ENCODE measurements around the gene GCNT2.
"Not testable (repeated sequence)": the region's sequence is repeated elsewhere in the genome, so short reads cannot be mapped to it uniquely, and the experiment has no call there.

GCNT2 gene

DNA sequence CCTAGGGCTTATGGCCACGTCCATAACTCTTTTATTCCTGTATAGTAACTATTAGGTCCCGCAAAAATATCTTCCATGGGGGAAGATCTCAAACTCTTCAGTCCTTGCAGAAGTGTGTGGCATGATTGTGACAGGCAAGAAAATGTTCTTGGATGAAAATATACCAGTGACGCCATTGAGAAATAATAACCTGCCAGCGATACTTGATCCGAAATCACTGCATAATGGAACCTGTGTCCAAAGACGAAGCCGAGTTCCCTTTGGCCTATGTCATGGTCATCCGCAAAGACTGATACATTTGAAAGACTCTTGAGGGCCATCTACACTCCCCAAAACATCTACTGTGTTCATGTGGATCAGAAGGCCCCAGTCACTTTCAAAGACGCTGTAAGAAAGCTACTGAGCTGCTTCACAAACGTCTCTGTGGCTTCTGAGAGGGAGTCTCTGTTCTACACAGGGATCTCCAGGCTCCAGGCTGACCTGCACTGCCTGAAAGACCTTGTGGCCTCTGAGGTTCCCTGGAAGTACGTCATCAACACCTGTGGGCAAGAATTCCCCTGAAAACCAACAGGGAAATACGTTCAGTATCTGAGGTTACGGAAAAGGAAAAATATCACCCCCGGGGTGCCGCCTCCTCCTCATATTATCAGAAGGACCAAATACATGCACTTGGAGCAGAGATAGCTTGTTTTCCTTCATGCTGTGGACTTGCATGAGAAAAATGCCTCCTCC lies 6.9 kb upstream of the GCNT2 start:
- no peak for DNase-seq

DNA sequence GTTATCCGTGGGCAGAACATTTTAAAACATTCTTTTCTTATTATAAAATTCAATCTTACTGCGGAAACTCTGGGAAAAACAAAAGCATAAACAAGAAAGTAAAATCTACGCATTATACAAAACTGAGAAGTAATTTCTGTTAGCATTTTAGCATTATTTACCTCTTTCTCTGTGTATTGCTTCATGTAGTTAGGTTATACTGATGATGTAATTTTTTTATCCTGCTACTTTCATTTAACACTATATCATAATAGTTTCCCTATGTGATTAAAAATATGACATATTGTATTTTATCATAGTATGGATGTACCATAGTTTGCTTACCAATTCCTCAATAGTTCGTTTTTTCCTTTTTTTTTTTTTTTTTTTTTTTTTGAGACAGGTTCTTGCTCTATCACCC lies 4.2 kb upstream of the GCNT2 start:
- DNase-seq: no peak

DNA sequence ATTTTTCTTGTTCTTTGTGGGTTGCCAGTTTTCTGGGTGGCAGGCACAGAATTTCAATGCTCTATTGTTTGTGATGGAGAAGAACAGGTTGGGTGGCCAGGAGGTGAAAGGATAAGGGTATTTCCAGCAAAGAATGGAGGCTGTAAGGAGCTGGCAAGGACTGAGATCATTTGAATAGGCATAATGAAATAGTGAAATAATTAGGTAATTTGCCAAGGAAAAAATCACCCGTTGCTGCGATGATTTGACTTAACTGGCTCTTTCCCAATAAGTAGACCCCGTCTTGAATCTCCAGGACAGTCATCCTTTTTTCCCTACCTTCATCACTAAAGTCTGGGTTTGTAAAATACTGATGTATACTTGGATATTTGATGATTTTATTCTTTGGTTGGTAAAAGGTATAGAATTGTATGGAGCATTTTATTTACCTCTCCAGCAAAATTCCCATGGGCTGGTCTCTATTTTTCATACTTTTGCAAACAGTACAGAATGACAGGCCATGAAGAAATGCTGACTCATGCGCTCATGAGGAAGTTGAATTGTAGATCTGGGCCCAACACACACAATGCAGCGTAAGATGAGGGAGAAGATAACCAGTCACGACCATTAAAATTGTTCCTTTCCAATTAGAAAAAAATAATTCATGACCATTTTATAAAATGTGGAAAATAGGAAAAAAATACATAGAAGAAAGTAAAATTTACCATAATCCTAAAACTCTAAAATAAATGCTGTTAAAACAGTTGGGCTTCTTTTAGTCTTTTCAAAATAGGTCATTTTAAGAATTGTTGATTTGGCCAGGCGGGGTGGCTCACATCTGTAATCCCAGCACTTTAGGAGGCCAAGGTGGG lies 2.4 kb upstream of the GCNT2 start:
- no peak for DNase-seq

DNA sequence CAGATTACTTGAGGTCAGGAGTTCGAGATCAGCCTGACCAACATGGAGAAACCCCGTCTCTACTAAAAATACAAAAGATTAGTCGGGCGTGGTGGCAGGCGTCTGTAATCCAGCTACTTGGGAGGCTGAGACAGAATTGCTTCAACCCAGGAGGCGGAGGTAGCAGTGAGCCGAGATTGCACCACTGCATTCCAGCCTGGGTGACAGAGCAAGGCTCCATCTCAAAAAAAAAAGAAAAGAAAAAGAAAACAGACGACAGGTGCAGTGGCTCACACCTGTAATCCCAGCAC lies 1.8 kb upstream of the GCNT2 start:
- DNase-seq: not testable (repeated sequence)

DNA sequence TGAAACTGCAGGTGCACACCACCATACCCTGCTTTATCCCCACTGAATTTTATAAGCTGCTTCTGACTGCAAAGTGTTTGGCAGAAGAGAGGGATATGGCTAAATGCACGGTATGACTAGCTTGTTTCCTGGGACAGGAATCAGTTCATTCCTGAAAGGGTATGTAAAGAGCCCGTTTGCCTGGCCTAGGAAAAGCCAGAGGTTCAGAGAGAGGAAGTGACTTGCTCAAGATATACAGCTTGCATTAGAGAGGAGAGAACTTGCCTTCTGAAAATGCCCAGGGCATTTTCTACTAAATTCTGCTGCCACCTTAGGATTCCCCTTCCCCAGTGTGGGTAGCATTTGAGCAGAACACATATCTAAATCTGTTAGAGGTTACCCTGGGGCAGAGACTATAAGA lies 683 bp upstream of the GCNT2 start:
- no peak for DNase-seq

DNA sequence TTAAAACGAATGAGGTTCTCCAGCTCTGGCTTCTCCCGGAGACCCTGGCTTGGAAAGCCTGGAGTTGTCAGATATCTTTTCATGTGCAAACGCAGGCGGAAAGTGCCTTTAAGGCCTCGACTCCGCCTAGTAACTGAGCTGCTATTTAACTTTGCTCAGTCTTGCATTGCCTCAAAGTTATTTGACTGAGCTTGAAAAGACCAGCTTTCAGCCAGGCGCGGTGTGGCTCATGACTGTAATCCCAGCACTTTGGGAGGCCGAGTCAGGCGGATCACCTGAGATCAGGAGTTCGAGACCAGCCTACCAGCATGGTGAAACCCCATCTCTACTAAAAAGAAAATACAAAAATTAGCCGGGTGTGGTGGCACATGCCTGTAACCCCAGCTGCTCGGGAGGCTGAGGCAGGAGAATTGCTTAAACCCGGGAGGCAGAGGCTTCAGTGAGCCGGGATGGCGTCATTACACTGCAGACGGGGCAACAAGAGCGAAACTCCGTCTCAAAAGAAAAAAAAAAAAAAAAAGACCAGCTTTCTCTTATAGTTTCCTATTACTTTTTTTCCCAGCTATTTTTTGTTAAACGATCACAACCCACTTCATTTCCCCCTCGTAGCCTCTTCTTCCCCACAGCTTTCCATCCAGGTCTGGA lies 1.9 kb downstream of the GCNT2 start:
- DNase-seq: no peak

DNA sequence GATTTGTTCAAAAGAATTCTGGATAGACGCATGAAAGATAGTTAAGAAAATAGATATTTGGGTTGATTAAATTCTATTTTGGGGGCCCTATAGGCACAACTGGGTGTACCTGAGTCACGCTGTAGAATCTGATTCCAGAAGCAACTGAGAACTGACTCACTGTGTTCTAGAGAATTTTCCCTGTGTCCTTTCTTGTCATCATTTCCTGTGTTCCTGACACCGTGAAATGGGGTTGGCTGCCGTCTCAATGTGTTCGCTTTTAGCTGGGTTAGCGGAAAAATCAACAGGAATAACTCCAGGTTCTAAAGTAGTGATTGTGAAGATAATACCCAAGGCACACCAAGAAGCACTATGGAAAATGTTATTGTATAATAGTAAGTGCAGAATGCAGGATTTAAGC lies 5.0 kb downstream of the GCNT2 start:
- DNase-seq: no peak

DNA sequence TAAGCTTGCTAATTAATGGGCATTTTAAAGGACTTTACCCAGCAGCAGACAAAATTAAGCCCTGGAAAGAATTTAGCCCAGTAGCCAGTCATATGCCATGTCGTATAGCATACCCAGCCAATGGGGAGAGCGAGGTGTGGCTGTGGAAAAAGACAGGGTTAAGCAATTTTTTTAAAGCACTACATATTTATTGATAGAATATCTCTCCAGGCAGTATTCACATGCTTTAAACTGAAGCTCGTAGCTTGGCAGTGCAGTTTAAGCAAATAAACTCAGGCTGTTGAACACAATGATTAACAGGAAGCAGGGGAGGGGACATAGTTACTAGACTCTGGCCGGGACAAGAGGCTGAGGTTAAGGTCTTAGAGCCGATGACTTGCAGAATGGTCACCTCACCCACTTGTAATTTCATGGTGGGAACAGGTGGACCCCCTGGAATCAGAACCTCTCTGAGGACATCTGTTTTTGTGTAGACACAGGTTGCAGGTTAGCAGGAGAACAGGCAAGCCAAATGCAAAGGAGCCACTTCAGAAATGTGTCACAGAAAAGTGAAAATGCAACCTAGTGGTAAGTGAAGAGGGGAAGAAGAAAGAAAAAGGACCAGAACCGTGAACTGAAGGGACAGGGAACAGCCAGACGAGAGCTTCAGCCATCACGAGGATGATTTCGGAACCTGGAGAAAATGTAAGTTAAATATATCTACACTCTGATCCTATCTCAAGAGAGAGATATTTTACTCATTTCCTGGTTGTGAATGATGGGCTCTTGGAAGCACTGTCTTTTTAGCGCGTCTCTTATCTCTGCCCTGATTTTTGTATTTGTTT lies 7.2 kb downstream of the GCNT2 start:
- DNase-seq: peak in 1 of 2 donors; percentile 18

DNA sequence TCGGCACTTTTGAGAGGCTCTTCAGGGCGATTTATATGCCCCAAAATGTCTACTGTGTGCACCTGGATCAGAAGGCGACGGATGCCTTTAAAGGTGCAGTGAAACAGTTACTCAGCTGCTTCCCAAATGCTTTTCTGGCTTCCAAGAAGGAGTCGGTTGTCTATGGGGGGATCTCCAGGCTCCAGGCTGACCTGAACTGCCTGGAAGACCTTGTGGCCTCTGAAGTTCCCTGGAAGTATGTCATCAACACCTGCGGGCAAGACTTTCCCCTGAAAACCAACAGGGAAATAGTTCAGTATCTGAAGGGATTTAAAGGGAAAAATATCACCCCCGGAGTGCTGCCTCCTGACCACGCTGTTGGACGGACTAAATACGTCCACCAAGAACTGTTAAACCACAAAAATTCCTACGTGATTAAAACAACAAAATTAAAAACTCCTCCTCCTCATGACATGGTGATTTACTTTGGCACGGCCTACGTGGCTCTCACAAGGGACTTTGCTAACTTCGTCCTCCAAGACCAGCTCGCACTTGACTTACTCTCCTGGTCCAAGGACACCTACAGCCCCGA lies 8.2 kb downstream of the GCNT2 start:
- no peak for DNase-seq

DNA sequence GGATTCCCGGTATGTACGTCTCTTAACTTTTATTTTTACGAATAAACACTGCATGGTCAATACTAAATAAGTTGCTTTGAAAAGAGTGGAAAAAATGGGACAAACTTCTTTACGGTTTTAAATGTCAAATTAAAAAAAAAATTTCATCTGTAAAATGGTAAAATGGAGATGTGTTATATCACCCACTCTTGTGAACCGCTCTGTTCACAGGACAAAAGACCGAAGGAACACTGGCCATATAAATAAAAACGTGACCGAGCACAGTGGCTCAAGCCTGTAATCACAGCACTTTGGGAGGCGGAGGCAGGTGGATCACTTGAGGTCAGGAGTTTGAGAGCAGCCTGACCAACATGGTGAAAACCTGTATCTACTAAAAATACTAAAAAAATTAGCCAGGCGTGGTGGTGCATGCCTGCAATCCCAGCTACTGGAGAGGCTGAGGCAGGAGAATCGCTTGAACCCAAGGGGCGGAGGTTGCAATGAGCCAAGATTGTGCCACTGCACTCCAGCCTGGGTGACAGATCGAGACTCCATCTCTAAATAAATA lies 8.8 kb downstream of the GCNT2 start:
- not testable (repeated sequence) for DNase-seq

DNA sequence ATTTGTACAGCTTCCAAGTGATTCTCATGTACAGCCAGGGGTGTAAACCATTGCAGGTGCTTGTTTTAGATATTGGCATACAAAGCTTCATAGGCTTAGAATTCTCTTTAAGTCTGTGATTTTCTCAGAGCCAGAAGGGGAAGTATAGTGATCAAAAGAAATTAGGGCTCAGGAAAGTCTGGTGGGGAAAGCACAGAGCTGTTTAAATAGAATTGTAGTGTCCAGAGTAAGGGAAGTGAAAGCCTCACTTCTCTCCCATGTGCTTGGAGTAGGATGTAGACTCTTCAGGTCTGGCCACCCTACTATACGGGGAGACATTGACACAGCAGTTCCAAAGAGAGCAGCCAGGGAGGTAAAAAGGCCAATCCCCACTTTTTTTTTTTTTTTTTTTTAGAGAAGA lies 10.4 kb downstream of the GCNT2 start:
- DNase-seq: no peak

DNA sequence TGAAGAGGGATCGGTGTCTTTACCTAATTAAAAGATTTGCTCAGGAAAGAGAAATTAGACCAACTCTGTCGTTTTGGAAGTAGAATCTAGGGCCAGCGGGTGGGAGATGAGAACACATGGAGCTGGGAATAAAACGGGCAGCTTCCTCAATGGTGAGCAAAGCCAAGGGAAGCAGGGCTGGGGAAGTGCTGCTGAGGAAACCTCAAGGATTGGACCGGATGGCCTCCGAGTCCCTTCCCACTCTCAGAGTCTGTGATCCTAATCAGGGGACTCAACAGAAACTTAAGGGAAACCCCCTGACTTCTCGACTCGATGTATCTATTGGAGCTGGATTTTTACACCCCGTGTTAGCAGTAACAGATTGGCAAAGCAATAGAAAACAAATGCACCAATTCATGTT lies 10.8 kb downstream of the GCNT2 start:
- no peak for DNase-seq

DNA sequence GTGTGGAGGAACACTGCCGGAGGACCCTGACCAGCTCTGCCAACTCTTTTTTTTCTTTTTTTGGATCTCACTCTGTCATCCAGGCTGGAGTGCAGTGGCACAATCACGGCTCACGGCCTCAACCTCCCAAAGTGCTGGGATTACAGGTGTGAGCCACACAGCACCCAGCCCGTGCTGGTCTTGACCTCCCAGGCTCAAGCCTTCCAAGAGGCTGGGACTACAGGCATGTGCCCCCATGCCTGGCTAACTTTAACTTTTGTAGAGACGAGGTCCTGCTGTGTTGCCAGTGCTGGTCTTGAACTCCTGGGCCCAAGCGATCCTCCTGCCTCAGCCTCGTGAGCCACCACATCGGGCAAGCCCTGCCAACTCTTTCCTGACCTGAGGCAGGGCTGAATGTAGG lies 11.2 kb downstream of the GCNT2 start:
- DNase-seq: no peak

DNA sequence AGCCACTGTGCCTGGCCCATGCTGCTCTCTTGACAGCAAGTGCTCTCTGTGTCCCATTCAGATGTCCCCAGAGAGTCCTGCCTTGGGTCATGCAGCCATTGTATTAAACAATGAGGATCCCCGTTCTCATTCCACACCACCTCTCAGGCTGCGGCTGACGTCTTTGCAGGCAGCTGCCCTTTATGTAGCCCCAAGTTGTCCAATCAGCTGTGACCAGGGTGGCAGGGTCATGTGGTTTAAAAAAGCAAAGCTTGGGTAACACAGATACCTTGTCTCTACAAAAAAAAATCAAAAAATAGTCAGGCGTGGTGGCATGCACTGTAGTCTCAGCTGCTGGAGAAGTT lies 13.2 kb downstream of the GCNT2 start:
- DNase-seq: no peak

DNA sequence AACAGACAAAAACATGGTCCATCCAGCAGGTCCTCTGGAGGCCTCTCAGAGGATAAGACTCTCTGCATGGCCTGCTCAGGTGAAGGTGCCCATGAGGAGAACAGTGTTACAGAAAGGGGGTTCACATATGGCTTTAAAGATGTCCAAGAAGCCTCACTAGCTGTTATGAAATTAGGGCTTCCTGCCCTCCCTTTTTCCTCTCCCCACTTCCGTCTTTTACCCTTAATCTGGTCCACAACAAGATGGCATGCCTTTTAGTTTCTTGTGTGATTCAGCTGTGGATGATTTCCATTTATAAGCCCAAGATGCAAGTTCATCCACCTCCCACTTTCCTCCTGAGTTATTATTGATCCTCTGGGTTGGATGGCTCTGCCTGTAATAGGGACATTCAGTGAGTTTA lies 14.0 kb downstream of the GCNT2 start:
- no peak for DNase-seq

DNA sequence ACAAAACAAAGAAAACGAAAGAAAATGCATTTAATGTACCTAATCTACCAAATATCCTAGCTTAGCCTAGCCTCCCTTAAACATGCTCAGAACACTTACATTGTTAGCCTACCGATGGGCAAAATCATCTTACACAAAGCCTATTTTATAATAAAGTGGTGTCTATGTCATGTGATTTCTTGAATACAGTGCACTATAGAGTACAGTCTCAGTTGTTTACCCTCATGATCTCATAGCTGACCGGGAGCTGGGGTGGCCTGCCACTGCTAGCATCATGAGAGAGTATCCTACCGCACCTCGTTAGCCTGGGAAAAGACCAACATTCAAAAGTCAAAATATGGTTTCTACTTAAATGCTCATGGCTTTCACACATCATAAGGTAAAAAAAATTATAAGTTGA lies 16.6 kb downstream of the GCNT2 start:
- DNase-seq: no peak

DNA sequence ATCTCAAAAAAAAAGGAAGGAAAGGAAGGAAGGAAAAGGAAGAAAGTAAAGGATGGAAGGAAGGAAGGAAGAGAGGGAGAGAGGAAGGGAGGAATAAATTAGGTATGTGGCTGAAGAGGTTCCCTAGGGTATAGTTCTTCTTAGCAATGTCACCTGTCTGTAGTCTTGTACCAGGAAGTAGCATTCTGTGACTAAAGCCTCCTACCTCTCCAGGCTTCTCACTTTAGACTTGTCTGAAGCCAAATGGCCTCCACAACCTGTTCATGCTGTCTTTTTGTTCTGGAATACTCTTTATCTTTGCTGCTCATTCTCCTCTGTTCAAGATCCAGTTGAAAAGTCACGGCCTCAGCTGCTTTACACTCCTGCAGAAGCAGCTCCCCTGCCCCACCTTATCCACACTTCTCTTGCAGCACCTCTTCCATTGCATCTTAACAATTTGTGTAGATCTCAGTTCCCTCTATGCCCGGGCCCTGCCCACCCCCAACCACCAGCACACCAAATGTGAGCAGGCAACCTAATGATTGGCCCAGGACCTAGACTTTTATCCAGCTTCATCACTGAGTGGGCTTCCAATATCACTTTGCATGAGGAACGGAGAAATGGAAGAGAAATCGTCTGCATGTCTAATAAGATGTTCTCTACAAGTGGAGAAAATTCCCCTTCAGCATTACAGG lies 19.1 kb downstream of the GCNT2 start:
- no peak for DNase-seq

DNA sequence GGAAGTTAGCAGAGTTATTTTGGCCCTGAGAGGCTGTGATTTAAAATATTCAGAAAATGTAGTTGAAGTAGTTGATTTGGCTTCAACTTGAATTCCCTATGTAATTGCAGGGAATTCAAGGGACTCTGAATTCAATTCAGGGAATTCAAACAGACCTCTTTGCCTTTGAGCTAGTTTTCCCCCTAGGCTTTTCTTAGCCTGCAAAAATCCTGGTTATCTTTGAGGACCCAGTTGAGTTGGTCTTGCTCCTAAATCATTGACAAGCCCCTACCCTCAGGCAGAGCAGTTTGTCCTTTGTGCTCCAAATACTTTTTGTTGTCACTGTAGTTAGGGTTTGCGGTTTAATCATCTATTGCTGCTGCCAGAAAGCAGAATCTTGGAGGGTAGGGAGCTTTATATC lies 20.4 kb downstream of the GCNT2 start:
- no peak for DNase-seq

DNA sequence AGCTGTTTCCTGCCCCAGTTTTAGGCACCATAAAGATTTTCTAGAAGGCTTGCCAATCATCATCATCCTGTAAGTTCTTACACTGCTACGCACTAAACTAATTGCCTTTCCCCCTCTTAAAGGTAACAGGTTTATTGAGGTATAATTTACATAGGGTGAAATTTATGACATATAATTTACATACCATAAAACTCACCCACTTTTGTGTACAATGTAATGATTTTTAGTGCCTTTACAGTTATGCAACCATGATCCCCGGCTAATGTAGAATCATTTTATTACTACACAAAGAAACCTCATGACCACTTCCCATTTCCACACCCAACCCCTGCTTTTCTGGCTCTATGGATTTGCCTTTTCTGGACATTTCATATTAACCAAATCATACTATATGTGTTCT lies 21.1 kb downstream of the GCNT2 start:
- DNase-seq: no peak

DNA sequence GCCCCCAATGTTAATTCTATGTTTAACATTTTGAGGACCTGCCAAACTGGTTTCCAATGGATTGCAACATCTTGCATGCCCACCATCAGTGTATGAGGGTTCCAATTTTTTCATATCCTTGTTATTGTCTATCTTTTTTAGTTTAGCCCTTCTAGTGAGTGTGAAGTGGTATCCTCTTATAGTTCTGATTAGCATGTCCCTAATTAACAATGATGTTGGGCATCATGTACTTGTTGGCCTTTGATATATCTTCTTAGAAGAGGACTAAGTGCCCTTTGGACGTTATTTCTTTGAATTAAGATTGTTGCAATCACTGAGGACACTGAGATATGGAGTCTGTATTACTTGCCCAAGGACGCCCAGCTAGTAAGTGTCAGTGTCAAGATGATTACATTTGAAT lies 22.3 kb downstream of the GCNT2 start:
- DNase-seq: no peak

DNA sequence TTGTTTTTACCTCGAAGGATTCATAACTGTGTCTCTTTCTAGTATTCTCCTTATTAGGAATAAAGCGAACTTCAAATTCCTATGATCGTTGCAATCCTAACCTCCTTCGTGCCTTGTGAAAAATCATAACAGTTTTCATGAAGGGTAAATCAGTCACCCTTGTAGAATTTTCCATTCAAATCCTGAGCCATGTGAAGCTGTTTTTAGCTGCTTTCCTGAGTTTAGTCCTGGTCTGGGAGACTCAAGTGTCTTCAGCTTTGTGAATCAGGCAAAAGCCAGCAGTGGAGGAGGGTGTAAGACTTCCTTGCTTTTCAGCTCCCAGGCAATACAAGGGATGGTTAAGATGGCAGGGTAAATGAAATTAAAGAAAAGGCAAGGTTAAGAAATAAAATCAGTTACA lies 24.3 kb downstream of the GCNT2 start:
- no peak for DNase-seq

DNA sequence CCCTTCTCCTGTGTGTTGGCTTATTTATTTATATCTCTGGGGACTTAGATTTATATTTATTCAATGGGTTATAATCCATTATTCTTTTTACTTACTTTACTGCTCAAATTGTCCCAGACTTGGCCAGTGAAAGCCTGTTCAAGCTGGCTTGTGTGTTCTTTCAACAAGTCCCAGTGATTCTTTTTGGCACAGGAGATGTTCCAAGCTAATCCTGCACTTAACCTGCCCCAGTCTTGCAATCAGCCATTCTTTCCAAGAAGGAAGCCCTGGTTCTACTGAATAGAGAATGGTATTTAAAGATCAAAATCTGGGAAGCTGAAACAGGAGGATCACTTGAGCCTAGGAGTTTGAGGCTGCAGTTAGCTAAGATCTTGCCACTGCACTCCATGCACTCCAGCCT lies 26.7 kb downstream of the GCNT2 start:
- no peak for DNase-seq
